ENCODE results near the gene UNC13B.
A peak's percentile ranks its signal among the peaks of the same experiment; 100 is the strongest.

UNC13B gene

DNA sequence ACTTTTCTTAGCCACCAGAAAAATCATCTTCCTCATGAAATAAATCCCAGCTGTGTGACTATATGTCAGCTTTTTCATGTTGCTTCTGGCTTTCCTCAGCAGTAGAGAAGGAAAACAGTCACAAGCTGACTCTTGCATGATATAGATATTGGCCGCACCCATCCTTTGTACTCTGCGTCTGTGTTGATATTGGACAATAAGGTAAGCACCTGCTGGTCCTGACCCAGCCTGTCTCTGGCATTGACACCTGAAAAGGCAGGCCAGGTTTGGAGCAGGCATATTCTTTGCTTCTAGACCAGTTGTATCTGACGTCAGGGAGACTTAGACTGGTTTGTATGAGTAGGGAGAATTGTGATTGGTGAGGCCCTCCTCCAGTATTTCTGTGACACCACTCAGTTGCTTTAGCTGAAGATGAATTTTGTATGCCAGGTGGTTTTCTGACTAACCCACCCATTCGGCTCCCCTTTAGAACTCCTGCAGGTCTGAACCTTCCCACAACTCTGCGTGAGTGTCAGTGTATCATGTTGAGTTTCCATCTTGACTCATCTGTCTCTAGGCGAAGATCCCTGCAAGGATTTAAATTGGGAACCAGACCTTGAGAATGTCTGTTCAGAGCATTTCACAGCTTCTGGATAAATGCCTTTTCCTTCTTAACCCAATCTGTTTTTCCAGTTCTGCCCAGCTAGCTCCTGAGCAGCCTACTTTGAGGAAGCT is 176.9 kb downstream of the UNC13B start:
- TF ChIP-seq, protein P1, sequence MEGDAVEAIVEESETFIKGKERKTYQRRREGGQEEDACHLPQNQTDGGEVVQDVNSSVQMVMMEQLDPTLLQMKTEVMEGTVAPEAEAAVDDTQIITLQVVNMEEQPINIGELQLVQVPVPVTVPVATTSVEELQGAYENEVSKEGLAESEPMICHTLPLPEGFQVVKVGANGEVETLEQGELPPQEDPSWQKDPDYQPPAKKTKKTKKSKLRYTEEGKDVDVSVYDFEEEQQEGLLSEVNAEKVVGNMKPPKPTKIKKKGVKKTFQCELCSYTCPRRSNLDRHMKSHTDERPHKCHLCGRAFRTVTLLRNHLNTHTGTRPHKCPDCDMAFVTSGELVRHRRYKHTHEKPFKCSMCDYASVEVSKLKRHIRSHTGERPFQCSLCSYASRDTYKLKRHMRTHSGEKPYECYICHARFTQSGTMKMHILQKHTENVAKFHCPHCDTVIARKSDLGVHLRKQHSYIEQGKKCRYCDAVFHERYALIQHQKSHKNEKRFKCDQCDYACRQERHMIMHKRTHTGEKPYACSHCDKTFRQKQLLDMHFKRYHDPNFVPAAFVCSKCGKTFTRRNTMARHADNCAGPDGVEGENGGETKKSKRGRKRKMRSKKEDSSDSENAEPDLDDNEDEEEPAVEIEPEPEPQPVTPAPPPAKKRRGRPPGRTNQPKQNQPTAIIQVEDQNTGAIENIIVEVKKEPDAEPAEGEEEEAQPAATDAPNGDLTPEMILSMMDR (IDR thresholded peaks at IDR 0.05; ENCODE audit: insufficient read depth, low read length, missing control alignments) = no peak
- CTCF ChIA-PET = no interaction called here
- no peak for DNase-seq (ENCODE audit: low read depth, low spot score)
- POLR2A ChIA-PET = interaction anchor here (0.5 to 0.8 kb wide), 3 partner anchors 22 to 318 kb away, joined by 3 to 4 read pairs (median 3); no protein-coding TSS in a partner anchor
- no peak overlapping the region for H3K4me3 ChIP-seq (ENCODE audit: low read depth, low read length)

DNA sequence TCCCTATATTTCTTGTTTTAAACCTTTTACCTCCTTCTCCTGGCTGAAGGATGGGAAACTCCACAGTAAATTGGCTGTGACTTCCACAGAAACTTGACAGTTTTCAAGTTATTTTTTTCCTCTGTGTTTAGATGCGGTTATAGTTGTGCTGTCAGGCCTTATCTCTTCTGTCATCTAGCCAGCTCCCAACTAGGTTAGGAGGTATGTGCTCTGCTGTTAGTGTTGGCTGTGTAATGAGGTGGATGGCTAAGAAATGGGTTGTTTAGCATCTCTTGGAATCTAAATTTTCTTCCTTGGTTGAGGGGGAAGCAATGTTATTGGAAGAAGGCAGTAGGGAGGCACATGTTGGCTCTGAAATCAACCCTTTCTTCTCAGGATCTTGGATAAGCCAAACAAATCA is 178.2 kb downstream of the UNC13B start:
- CTCF ChIA-PET = interaction anchor here (0.9 to 1.5 kb wide), 4 partner anchors 9 to 136 kb away, joined by 3 to 4 read pairs (median 3); no protein-coding TSS in a partner anchor
- no peak for DNase-seq (ENCODE audit: low read depth, low spot score)
- POLR2A ChIA-PET = interaction anchor here (0.7 kb wide), 1 partner anchor 75 kb away, joined by 3 read pairs; no protein-coding TSS in a partner anchor

DNA sequence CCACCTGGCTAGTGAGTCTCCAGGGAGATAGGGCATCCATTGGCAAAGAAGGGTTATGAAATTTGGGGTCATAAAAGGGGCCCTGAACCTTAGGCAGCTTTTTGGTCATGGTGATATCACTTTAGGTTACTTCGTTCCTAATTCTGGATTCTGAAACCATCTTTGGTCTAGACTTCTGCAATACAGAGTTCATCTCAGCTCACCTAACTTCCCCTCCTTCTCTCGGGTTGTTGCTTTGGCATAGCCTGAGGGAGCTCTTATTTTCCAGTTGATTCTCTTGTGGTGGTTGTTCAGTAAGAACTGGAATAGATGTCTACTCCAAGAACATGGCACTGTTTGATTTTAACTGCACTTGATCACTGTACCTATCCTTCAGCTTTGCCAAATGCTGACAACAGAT is 179.2 kb downstream of the UNC13B start:
- CTCF ChIA-PET = interaction anchor here (0.9 to 2.0 kb wide), 8 partner anchors 8 to 135 kb away, joined by 3 to 6 read pairs (median 3); no protein-coding TSS in a partner anchor

More for the DNA sequence above, 178.2 kb downstream of the UNC13B start:
- TF ChIP-seq, protein P1 (IDR thresholded peaks at IDR 0.05; ENCODE audit: insufficient read depth, low read length, missing control alignments) = no peak
- no peak overlapping the region for H3K4me3 ChIP-seq (ENCODE audit: low read depth, low read length)

DNA sequence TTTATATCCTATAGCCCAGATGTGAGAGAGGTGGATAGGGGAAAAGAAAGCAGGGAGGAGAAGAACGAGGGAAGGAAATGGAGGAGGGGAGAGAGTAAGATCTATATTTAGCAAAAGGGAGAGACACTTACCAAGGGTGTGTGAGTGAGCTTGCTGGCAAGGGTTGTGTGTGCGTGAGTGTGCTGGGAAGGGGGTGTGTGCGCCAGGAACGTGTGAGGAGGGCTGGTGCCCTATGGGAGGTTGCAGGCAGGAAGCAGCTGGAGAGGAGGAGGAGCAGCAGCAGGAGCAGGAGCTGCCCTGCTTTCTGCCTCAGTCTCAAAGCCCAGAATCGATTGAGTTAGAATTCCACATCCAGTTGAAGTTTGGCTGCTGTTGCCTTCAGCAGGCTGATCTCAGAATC is 179.8 kb downstream of the UNC13B start:
- H3K4me3 ChIP-seq (ENCODE audit: low read depth, low read length) = peak overlapping the region; percentile 21
- TF ChIP-seq, protein P1 (IDR thresholded peaks at IDR 0.05; ENCODE audit: insufficient read depth, low read length, missing control alignments) = no peak
- DNase-seq (ENCODE audit: low read depth, low spot score) = peak; percentile 40
- POLR2A ChIA-PET = interaction anchor here (0.9 to 1.0 kb wide), 2 partner anchors 9 to 43 kb away, joined by 3 to 4 read pairs; no protein-coding TSS in a partner anchor
- CTCF ChIA-PET = interaction anchor here (1.0 to 2.0 kb wide), 5 partner anchors 9 to 130 kb away, joined by 3 to 6 read pairs (median 3); no protein-coding TSS in a partner anchor

More for the DNA sequence above, 179.2 kb downstream of the UNC13B start:
- TF ChIP-seq, protein P1 (IDR thresholded peaks at IDR 0.05; ENCODE audit: insufficient read depth, low read length, missing control alignments) = no peak
- no peak for DNase-seq (ENCODE audit: low read depth, low spot score)
- POLR2A ChIA-PET = interaction anchor here (0.9 to 1.0 kb wide), 2 partner anchors 9 to 44 kb away, joined by 3 to 4 read pairs; no protein-coding TSS in a partner anchor
- no peak overlapping the region for H3K4me3 ChIP-seq (ENCODE audit: low read depth, low read length)

DNA sequence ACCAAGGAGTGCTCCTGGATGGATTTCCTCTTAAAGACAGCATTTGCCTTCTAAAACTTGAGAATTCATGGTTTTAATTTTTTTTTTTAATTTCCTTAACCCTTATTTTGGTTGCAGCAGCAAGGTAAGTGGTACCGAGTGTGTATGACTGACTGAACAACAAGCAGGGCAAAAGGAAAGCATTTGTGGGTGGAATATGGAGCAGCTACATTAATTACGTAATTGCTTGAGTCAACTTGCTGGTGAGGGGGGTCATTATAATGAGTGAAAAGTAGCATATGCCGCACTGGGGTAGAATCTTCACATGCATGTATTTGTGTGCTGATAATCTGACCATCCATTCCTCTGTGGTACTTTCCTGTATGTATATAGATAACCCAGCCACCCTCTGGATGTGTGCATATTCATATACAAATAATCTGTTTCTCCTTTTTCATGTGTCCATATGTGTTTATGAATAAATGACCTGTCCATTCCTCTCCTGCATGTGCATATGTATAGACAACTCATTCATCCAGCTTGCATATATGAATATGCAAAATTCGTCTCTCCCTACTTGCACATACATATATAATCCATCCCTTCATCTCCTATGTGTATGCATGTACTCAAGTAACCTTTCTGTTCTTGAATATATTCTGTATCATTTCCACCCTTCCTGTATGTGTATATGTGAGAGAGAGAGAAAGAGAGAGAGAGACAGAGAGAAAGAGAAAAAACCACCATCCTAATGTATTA is 180.6 kb downstream of the UNC13B start:
- POLR2A ChIA-PET = no interaction called here
- CTCF ChIA-PET = interaction anchor here (1.0 to 2.0 kb wide), 4 partner anchors 9 to 83 kb away, joined by 3 to 6 read pairs (median 3); no protein-coding TSS in a partner anchor
- peak overlapping the region; percentile 21 for H3K4me3 ChIP-seq (ENCODE audit: low read depth, low read length)
- TF ChIP-seq, protein P1 (IDR thresholded peaks at IDR 0.05; ENCODE audit: insufficient read depth, low read length, missing control alignments) = no peak
- no peak for DNase-seq (ENCODE audit: low read depth, low spot score)

Measured in AG04449 (cell line).